Testis (tissue), 3 donors: Measurements from ENCODE around the gene USP20. TPM values are rescaled to one million over a fixed set of nuclear protein-coding genes. Genes with fewer than 3 reads are reported as not detected.

Source experiments
- DNase-seq: peaks from one replicate; pipeline ENCODE4 v3.0.0-alpha.2; 2019
- H3K27ac ChIP-seq, 2 donors: fragments of 200-600 bp; sonication (generic); one replicate each; pipeline ENCODE4 v1.5.1; 2019
- H3K27me3 ChIP-seq: fragments of 200-600 bp; sonication (generic); one replicate; pipeline ENCODE4 v1.5.1; 2019
- H3K36me3 ChIP-seq: fragments of 200-600 bp; sonication (generic); one replicate; pipeline ENCODE4 v1.5.1; 2017; ENCODE audit warnings: low read depth; ENCODE audit errors: missing control alignments
- H3K4me1 ChIP-seq: fragments of 200-600 bp; sonication (generic); one replicate; pipeline ENCODE4 v1.5.1; 2019
- H3K4me3 ChIP-seq, 2 donors: fragments of 200-600 bp; sonication (generic); one replicate each; pipeline ENCODE4 v1.5.1; 2017 to 2019
- H3K9me3 ChIP-seq: fragments of 200-600 bp; sonication (generic); one replicate; pipeline ENCODE4 v1.5.1; 2017
- POLR2A ChIP-seq: fragments of 450-650 bp; IDR thresholded peaks from one replicate; pipeline ENCODE4 v1.6.1; 2017; ENCODE audit warnings: antibody characterized with exemption, mild to moderate bottlenecking, moderate library complexity
- WGBS, 2 donors: methylation state at CpG; one replicate each; pipeline ENCODE4 v1.1.5; 2018; 5-methylcytosine and 5-hydroxymethylcytosine counted together
- intact Hi-C: fragments of 100-400 bp; cut with DNase I; formaldehyde crosslinking; loops from one replicate; pipeline ENCODE4 v1.15.1; 2023; ENCODE audit warnings: low total_unique reads
- polyA plus RNA-seq: library from polyadenylated mRNA; stranded (reverse); fragments of 350-450 nt; fragmentation: Illumina TruSeq; extraction: RNeasy Lipid Tissue Mini Kit (QIAGEN cat#74804); gene quantifications from one replicate; pipeline ENCODE4 v1.2.3, GENCODE V29; 2014; ENCODE audit warnings: low read depth, low replicate concordance; ENCODE audit not compliant: insufficient read depth
- total RNA-seq, 2 donors: library from RNA; depleted of rRNA; stranded (reverse); fragments of >200 nt; gene quantifications; one replicate each; pipeline ENCODE4 v1.2.3, GENCODE V29; 2016
- TF ChIP-seq, protein P1 (sequence below), 3 experiments: fragments of 450-650 bp in 2 of 3; fragments of 200-600 bp in 1 of 3; sonication (generic) in 1 of 3; IDR thresholded peaks; one replicate each; pipeline ENCODE4 v1.5.1; 2016 to 2019; ENCODE audit warnings: antibody characterized with exemption in 3 of 3, mild to moderate bottlenecking in 2 of 3, moderate library complexity in 1 of 3

Gene USP20
- total and polyA plus RNA-seq, 3 donors from 2014 or later: 37.4 to 48.3 (median 46.8) TPM

DNA sequence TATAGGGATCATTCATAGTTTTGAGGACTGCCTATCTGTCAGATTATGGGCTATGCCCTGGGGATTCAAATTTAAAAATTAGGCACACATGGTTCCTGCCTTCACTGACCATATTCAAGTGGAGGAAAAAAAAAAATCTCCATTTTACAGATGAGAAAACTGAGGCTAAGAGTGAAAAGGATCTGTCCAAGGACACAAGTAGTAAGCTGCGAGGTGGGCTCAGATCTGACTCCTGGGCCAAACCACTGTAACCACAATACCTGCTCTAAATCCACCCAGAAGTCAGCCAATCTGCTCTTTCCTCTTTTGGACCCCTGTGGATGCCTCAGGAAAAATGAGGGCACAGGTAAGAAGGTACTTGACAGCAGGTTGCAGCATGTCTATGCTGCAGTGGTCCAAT, 8.5 kb upstream of the USP20 start:
- intact Hi-C loops: no loop called here
- H3K4me1 ChIP-seq: peaks cover 5% of the 10 kb centered on the region
- no peaks in the 10 kb centered on the region for H3K36me3 ChIP-seq
- TF ChIP-seq, protein P1, sequence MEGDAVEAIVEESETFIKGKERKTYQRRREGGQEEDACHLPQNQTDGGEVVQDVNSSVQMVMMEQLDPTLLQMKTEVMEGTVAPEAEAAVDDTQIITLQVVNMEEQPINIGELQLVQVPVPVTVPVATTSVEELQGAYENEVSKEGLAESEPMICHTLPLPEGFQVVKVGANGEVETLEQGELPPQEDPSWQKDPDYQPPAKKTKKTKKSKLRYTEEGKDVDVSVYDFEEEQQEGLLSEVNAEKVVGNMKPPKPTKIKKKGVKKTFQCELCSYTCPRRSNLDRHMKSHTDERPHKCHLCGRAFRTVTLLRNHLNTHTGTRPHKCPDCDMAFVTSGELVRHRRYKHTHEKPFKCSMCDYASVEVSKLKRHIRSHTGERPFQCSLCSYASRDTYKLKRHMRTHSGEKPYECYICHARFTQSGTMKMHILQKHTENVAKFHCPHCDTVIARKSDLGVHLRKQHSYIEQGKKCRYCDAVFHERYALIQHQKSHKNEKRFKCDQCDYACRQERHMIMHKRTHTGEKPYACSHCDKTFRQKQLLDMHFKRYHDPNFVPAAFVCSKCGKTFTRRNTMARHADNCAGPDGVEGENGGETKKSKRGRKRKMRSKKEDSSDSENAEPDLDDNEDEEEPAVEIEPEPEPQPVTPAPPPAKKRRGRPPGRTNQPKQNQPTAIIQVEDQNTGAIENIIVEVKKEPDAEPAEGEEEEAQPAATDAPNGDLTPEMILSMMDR (IDR thresholded peaks at IDR 0.05): no peak
- TF ChIP-seq POLR2A: no peak
- DNase-seq: no peak
- H3K27me3 ChIP-seq: no peaks in the 10 kb centered on the region
- WGBS, 2 donors: 82 to 94% methylated on average over 1 of the region's 1 CpG
- H3K27ac ChIP-seq: no peak overlapping the region
- H3K4me3 ChIP-seq: no peak overlapping the region
- H3K9me3 ChIP-seq: no peaks in the 10 kb centered on the region

DNA sequence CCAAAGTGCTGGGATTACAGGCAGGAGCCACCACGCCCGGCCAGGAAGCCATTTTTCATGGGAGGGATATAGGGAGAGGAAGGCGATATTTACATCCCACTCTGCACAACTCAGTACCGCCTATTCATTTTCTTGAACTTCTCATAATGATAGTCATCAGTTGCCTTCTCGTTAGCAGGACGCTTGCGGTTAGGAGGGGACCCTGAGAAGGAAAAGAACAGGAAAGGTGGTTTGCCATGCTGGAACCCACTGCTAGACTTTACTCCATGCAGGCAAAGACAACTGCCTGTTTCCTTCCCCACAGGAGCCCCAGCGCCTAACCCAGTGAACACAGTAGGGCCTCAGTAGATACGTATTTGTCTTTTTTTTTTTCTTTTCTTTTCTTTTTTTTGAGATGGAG, 7.2 kb upstream of the USP20 start:
- H3K9me3 ChIP-seq: no peaks in the 10 kb centered on the region
- TF ChIP-seq, protein P1 (IDR thresholded peaks at IDR 0.05): no peak
- TF ChIP-seq POLR2A: no peak
- intact Hi-C loops: no loop called here
- H3K36me3 ChIP-seq: no peaks in the 10 kb centered on the region
- no peak overlapping the region for H3K4me3 ChIP-seq
- DNase-seq: no peak
- H3K27ac ChIP-seq: no peak overlapping the region
- H3K4me1 ChIP-seq: no peaks in the 10 kb centered on the region
- 84 to 93% methylated on average over 9 of the region's 9 CpGs for WGBS, 2 donors
- no peaks in the 10 kb centered on the region for H3K27me3 ChIP-seq

DNA sequence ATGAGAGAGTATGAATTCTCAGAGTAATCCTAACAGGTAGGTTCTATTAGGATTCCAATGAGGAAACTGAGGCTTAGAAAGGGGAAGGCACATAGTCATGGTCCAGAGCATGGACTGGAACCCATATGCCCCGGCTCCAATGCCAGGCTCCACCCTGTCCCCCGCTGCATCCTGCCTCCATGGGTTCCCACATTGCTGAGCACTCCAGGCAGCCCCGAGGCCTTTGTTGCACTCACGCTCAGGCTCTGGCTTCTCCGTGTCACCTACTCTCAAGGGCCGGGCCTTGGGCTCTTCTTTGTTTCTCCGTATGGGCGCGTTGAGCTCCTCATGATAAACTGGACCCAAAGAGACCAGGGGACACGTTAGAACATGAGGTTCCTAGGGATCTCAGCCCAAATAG, 6.3 kb upstream of the USP20 start:
- Histone ChIP-seq H3K4me1 (peaks cover under 1% of the 10 kb centered on the region), H3K4me3 (no peak overlapping the region), H3K9me3 (no peaks in the 10 kb centered on the region), H3K36me3 (no peaks in the 10 kb centered on the region), H3K27ac (no peak overlapping the region), H3K27me3 (no peaks in the 10 kb centered on the region)
- DNase-seq: no peak
- TF ChIP-seq, protein P1 (IDR thresholded peaks at IDR 0.05): no peak
- TF ChIP-seq POLR2A: no peak
- 90 to 99% methylated on average over 10 of the region's 10 CpGs for WGBS, 2 donors
- intact Hi-C loops: no loop called here

DNA sequence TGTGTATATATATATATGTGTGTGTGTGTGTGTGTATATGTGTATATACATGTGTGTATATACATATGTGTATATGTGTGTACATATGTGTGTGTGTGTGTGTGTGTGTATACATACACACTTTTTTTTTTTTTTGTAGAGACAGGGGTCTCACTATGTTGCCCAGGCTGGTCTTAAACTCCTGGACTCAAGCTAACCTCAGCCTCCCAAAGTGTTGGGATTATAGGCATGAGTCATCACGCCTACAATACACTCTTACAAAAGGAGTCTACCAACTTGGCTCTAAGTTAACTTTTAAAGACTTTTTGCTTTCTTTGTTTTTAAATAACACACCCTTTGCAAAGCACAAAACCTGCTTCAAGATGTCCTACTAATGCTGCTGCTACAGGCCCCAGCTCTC, 2.3 kb upstream of the USP20 start:
- H3K36me3 ChIP-seq: no peaks in the 10 kb centered on the region
- WGBS, 2 donors: 93 to 100% methylated on average over 1 of the region's 1 CpG

More for the DNA sequence above, 2.3 kb upstream of the USP20 start:
- Histone ChIP-seq H3K9me3 (no peaks in the 10 kb centered on the region), H3K27me3 (no peaks in the 10 kb centered on the region), H3K27ac (no peak overlapping the region), H3K4me3 (no peak overlapping the region), H3K4me1 (peaks cover 18% of the 10 kb centered on the region)
- no peak for TF ChIP-seq POLR2A
- TF ChIP-seq, protein P1 (IDR thresholded peaks at IDR 0.05): no peak
- no peak for DNase-seq
- intact Hi-C loops: no loop called here
